WI38 (cell line): ENCODE data around the gene WDR76.
A peak's percentile ranks its signal among the peaks of the same experiment; 100 is the strongest.

Source experiments
- H3K4me3 ChIP-seq: 2 replicates; pipeline ENCODE4 v1.5.1; 2011; ENCODE audit warnings: low read depth, mild to moderate bottlenecking, control low read depth, low read length
- TF ChIP-seq, protein P1 (sequence below): IDR thresholded peaks from 2 replicates; pipeline ENCODE4 v1.5.1; 2012; ENCODE audit warnings: low read depth, mild to moderate bottlenecking, control low read depth, low read length

Gene WDR76

GRCh38 chr15:43793647-43794046 lies 33.2 kb upstream of the WDR76 start:
- TF ChIP-seq, protein P1, sequence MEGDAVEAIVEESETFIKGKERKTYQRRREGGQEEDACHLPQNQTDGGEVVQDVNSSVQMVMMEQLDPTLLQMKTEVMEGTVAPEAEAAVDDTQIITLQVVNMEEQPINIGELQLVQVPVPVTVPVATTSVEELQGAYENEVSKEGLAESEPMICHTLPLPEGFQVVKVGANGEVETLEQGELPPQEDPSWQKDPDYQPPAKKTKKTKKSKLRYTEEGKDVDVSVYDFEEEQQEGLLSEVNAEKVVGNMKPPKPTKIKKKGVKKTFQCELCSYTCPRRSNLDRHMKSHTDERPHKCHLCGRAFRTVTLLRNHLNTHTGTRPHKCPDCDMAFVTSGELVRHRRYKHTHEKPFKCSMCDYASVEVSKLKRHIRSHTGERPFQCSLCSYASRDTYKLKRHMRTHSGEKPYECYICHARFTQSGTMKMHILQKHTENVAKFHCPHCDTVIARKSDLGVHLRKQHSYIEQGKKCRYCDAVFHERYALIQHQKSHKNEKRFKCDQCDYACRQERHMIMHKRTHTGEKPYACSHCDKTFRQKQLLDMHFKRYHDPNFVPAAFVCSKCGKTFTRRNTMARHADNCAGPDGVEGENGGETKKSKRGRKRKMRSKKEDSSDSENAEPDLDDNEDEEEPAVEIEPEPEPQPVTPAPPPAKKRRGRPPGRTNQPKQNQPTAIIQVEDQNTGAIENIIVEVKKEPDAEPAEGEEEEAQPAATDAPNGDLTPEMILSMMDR, result no peak
- H3K4me3 ChIP-seq, result peak overlapping the region; percentile 99

DNA sequence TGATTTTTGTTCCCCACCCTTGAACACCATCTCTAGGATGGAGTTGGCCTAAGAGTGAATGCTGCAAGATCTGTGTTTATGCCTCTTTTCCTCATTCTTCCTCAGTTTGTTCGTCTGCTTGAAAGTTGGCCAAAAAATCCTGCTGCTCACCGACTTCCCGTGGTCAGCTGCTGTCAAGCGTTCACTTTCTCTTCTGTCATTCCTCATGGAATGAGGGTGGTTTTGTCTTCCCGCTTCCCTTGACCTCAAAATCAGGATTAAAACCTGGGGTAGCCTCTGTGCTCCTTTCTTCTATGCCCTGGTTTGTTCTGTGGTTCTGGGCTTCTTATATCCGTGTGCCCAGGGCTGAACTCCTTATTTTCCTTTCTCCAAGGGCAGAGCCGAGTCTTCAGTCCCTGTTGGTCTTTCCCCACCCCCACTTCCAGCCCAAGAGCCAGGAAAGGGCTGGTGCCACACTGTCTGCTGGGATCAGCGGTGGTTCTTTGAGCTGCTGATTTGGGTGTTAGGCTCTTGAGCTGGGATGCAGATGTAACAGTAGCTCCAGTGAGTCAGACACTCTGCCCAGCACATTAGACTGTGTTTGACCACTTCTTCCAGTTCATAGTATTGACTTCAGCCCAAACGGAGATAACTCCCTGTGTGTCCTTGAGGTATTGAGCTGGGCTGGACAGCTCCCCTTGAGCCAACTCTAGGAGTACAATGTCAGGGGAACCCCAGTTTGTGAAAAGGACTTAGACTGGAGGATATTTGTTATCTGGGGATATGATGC lies 32.3 kb upstream of the WDR76 start:
- peak overlapping the region; percentile 99 for H3K4me3 ChIP-seq
- TF ChIP-seq, protein P1, result no peak

GRCh38 chr15:43795197-43795596 lies 31.6 kb upstream of the WDR76 start:
- TF ChIP-seq, protein P1, result no peak
- H3K4me3 ChIP-seq, result no peak overlapping the region

GRCh38 chr15:43795997-43796396 lies 30.8 kb upstream of the WDR76 start:
- TF ChIP-seq, protein P1, result no peak
- H3K4me3 ChIP-seq, result no peak overlapping the region

GRCh38 chr15:43796566-43796965 lies 30.2 kb upstream of the WDR76 start:
- no peak overlapping the region for H3K4me3 ChIP-seq

DNA sequence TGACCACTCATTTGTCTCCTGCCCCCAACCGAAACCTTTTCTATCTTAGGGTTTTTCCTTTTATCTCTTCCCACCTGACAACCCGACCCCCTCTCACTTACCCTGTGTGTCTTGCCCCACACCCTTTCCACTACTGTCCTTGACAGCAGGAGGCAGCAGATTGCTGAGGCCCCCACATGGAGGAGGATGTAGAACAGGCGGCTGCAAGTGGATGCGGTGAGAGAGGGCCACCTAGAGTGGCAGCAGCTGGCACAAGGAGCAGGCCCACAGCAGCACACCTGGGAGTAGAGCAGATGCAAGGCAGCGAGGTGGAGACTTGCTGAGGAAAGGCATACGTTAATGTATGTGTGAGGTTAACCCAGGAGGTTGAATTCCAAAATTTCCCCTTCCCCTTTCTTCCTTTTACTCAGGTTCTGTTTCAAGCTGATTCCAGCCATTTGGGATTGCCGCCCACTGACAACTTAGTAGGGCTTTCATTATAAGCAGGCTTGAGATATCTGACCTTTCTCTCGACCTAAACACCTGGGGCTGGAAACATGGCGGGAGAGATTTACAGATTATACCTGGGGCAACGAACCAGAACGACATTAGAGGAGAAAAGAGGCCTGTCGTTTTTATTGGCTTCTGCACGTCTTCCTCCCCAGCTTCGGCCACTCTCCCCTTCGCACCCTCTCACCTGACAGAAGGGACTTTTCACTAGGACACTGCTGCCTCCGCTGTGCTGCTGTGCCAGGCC lies 27.4 kb upstream of the WDR76 start:
- TF ChIP-seq, protein P1, result no peak
- no peak overlapping the region for H3K4me3 ChIP-seq

More at GRCh38 chr15:43796566-43796965, 30.2 kb upstream of the WDR76 start:
- TF ChIP-seq, protein P1, result no peak

- peak within 1 kb of the TSS; percentile 92 for H3K4me3 ChIP-seq
Observed at GRCh38 chr15:43799945-43800285, 26.9 kb upstream of the WDR76 start, which contains the start of gene SERINC4. SERINC4 (minus strand) TSS chr15:43800220; CDS start chr15:43799986, 234 bp downstream.

More at GRCh38 chr15:43799945-43800285, 26.9 kb upstream of the WDR76 start, which contains the start of gene SERINC4:
- TF ChIP-seq, protein P1, result no peak
